Activated CD4-positive, alpha-beta T cell treated with anti-CD3 and anti-CD28 coated beads, Interleukin-10, Interleukin-2, amounts not matched to agents 100 ng/mL and 50 ng/mL, durations not matched to agents 16 hours and 8 hours (primary cell): ENCODE results near the gene SLC66A2.
"Not testable (repeated sequence)": the region's sequence is repeated elsewhere in the genome, so short reads cannot be mapped to it uniquely, and the experiment has no call there.

Source experiments
- DNase-seq: peaks from one replicate; pipeline ENCODE4 v3.0.0-alpha.2; 2020

SLC66A2 gene

GRCh38 chr18:79877163-79878091 is 74.0 kb downstream of the SLC66A2 start:
- DNase-seq = no peak

GRCh38 chr18:79876497-79876896 is 75.0 kb downstream of the SLC66A2 start:
- no peak for DNase-seq

DNA sequence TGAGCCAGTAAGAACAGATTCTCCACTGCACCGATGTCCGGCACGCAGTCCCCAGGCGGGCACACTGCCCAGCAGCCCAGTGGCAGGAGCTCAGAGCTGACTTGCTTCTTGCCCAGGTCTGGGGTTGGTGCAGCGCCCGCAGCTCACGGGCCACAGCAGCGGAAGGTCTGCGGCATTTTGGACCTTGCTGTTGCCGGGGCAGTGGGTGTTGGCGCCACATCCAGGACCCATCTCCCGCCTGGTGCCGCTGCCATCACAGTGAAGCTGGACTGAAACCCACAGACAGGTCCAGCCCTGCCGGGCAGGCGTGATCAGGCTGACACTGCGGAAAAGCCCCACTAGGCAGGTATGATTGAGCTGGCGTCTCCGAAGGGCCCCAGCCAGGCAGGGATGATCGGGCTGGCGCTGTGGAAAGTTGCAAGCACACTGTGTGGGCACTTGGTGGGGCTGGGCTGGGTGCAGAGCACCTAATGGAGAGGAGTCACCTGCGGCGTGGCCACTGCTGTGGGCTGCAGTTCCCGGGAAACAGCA is 75.5 kb downstream of the SLC66A2 start:
- DNase-seq = no peak

DNA sequence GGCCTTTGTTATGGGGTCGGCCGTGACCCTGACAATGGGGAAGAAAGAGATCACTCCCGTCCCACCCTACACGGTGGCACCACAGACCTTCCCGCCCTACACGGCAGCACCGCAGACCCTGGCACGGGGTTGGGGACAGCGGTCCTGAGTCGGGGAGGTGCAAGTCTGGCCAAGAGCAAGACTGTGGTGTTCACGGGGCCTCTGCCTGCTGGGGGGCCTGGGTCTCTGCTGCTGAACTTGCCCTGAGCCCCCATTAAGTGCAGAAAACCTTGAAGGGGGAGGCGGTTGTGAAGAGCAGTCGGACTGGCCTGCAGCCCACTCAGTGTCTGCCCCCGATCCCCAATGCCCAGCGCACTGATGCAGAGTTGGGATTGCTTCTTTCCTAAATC is 75.9 kb downstream of the SLC66A2 start:
- DNase-seq = no peak

DNA sequence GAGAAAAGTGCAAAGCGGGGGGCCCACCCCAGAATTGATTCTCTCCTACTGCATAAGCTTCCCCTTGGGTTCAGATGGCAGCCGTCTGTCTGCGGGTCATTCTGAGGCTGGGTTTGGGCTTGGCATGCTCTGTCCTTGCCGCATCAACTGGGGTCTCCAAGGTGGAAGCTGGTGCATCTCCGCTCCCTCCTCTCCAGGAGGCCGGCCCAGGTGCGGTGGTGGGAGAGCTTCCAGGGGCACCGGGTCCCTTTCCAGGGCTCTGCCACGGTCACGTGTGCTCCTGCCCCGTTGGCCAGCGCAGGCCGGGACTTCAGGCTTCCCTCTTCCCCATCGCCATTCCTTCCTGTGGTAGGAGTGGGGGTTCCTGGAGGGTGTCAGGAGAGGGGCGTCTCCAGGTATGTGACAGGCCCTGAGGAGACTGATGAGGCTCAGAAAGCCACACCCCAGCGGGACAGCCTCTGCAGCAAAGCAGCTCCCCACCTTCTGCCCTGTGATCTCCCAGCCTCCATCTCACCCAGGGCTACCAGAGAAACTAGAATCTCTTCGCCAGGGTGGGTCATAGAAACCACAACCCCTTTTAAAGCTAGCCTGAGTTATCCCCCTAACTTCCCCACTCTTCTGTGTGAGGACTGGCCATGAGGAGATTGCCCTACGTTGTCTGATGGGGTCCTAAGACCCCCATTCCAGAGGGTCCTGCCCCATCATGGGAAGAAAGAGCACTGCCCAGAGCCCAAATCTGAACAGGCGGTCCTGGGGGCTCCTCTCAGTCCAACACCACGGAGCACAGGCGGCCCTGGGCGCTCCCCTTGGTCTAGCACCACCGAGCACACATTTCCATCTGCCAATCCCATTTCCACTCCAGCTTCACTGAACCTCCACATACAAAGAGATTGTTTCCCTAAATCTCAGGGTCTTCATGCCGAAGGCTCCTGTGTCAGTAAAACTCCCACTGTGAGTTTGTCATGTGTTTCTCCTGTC is 76.6 kb downstream of the SLC66A2 start:
- no peak for DNase-seq

GRCh38 chr18:79873449-79874110 is 77.9 kb downstream of the SLC66A2 start:
- no peak for DNase-seq

GRCh38 chr18:79872527-79873444 is 78.7 kb downstream of the SLC66A2 start:
- no peak for DNase-seq

DNA sequence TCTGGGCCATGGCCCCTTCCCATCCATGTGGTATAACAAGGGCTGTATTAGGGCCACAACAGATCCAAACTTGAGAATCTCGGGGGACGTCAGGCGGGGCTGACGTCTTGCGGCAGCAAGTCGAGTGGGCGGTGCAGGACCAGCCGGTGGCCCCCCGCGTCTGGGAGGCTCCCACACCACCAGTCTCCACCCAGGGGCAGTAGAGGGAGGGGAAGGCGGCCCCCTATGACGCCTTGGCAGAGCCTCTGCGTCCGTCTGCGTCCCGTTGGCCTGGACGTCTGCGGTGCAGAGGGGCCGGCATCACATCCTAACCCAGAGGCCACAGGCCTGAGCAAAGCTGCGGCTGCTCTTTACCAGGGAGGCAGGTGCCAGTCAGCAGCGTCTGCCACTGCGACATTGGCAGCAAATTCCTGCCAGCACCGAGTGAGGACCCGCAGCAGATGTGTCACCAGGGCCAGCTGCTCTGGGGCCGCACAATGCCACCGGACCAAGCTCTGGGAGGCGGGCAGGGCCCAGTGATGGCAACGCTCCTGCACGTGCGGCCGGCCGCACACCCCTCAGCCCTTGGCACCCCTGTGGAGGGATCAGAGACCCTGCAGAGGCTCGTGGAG is 79.9 kb downstream of the SLC66A2 start:
- DNase-seq = no peak

GRCh38 chr18:79871026-79871390 is 80.4 kb downstream of the SLC66A2 start:
- no peak for DNase-seq

DNA sequence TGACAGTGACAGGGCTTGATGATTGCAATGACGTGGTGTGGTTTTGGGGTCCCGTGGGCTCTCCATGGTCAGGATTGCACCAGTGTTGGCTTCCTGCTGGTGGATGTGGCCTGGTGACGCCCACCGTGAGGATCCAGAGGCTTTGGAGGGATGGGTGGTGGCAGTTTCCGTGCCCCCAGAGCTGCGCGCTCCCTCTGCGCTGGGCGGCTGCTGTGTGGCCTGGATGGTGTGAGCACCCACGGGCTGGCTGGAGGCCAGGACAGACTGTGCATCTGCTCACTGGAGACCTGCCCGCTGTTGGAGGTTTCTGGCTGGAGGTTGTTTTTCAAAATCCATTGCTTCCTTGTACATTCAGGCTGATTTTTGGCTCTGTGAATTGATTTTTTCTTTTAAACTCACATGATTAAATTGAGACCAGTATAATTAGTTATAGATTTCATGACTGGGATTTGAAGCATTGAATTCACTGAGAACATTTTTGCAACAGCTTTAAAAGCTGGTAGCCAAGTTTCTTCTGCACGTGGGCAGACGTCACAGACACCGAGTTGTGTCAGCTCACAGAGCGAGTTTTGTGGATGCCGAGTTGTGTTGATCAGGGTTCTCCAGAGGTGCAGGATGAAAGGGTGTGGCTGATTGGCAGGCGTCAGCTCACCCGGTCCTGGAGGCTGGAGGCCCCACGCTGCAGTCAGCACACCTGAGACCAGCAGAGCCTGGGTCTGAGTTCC is 81.0 kb downstream of the SLC66A2 start:
- no peak for DNase-seq

GRCh38 chr18:79869591-79870300 is 81.7 kb downstream of the SLC66A2 start:
- DNase-seq = no peak

- DNase-seq = no peak
Observed at GRCh38 chr18:79868811-79869541, 82.5 kb downstream of the SLC66A2 start.

DNA sequence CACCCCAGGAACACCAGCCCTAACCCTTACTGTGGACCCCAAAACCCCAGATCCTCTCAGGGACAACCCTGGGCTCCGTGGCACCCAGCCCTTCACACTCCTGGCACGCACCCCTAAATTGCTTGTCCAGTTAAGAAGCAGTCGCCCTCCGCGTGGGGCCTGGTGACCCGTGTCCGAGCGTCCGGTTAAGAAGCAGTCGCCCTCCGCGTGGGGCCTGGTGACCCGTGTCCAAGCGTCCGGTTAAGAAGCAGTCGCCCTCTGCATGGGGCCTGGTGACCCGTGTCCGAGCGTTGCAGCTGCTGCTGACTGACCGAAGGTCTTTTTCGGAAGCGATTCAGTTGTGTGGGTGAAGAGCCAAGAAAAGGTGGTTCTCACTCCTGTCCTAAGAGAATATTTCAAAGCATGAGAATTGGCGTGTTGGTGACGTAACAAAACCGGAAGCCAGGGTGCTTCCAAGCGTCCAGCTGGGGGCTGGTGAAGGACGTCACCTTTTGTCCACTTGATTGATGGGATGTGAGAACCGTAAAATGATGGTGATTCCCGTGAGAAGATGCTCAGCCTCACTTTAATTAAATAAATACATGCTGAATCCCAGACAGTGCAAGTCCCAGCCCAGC is 83.2 kb downstream of the SLC66A2 start:
- DNase-seq = no peak

DNA sequence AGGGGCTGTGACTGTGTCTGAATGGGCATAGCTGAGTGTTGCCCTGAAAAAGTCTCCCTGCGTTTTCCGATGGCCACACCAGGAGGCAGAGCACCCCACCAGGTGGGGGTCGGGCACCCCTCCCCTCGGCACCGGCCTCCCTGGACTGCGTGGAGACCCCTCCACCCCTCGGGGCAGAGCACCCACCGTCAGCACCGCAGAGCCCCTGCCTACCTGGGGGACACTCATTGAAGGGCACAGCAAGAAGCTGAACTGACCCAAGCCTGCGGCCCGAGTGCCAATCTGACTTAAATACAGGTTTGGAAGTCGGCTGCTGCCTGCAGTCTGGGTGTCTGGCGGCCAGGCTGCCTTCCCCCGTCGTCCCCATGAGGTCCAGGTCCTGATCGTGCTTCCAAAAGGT is 83.8 kb downstream of the SLC66A2 start:
- DNase-seq = no peak

DNA sequence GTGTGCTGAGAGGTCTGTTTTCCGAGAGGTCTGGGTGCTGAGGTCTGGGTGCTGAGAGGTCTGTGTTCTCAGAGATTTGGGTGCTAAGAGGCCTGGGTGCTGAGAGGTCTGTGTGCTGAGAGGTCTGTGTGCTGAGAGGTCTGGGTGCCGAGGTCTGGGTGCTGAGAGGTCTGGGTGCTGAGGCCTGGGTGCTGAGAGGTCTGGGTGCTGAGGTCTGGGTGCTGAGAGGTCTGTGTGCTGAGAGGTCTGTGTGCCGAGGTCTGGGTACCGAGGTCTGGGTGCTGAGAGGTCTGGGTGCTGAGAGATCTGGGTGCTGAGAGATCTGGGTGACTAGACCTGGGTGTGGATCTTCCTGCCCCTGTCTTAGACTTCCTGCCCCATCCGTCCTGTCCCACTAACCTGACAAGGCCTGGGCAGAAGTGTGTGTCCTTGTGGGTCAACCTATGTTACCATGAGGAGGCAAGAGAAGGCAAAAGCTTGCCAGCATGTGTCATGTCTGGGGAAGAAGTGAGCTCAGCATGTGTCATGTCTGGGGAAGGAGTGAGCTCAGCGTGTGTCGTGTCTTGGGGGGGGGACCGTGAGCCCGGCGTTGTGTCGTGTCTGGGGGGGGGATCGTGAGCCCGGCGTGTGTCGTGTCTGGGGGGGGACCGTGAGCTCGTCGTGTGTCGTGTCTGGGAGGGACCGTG is 84.4 kb downstream of the SLC66A2 start:
- DNase-seq = no peak

GRCh38 chr18:79865951-79866350 is 85.5 kb downstream of the SLC66A2 start:
- not testable (repeated sequence) for DNase-seq

DNA sequence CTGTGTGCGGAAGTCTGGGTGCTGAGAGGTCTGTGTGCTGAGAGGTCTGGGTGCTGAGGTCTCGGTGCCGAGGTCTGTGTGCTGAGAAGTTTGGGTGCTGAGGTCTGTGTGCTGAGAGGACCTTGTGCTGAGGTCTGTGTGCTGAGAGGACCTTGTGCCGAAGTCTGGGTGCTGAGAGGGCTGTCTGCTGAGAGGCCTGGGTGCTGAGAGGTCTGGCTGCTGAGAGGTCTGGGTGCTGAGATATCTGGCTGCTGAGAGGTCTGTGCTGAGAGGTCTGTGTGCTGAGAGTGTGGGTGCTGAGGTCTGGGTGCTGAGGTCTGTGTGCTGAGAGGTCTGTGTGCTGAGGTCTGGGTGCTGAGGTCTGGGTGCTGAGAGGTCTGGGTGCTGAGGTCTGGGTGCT is 86.5 kb downstream of the SLC66A2 start:
- not testable (repeated sequence) for DNase-seq
